DND-41 (cell line): ENCODE results near the gene MAP2K5.

Experiments
- EZH2 ChIP-seq: IDR thresholded peaks from 3 replicates; pipeline ENCODE4 v1.6.1; 2012; ENCODE audit warnings: borderline replicate concordance, low read depth, mild to moderate bottlenecking, moderate library complexity, low read length, inconsistent platforms; ENCODE audit not compliant: severe bottlenecking
- TF ChIP-seq, protein P1 (sequence below): IDR thresholded peaks from 2 replicates; pipeline ENCODE4 v1.5.1; 2012; ENCODE audit warnings: borderline replicate concordance, low read length, moderate library complexity, mild to moderate bottlenecking; ENCODE audit not compliant: poor library complexity, severe bottlenecking; ENCODE audit errors: extremely low read depth

DNA sequence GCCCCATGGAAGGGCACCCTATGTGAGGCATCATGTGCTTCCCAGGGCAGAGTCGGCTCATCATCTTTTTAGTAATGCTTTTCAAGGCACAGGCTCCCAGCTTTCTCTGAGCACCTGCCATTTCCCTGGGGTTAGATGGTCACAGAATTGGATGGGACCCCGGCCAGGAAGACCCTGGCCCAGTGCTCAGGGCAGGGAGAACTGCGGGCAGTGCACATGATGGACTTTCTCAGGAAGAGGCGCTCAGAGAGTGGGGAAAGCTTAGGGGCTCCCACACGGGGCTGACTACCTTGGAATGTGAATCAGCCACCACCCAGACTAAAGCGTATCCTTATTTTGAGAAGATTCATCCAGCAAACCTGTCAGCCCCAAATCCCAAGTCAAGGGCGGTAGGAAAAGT, 266.3 kb downstream of the MAP2K5 start:
- TF ChIP-seq, protein P1, sequence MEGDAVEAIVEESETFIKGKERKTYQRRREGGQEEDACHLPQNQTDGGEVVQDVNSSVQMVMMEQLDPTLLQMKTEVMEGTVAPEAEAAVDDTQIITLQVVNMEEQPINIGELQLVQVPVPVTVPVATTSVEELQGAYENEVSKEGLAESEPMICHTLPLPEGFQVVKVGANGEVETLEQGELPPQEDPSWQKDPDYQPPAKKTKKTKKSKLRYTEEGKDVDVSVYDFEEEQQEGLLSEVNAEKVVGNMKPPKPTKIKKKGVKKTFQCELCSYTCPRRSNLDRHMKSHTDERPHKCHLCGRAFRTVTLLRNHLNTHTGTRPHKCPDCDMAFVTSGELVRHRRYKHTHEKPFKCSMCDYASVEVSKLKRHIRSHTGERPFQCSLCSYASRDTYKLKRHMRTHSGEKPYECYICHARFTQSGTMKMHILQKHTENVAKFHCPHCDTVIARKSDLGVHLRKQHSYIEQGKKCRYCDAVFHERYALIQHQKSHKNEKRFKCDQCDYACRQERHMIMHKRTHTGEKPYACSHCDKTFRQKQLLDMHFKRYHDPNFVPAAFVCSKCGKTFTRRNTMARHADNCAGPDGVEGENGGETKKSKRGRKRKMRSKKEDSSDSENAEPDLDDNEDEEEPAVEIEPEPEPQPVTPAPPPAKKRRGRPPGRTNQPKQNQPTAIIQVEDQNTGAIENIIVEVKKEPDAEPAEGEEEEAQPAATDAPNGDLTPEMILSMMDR = no peak
- TF ChIP-seq EZH2 = no peak
